Neural crest cell (in vitro differentiated cells): ENCODE results near the gene TP73. TPM values are rescaled to one million over a fixed set of nuclear protein-coding genes. Genes with fewer than 3 reads are reported as not detected.

Experiments used
- DNase-seq: peaks from one replicate; pipeline ENCODE4 v3.0.0; 2021; ENCODE audit warnings: low read depth, mixed read lengths, low spot score
- H3K27ac Mint-ChIP-seq: one replicate; pipeline ENCODE4 v1.8.0; 2021; ENCODE audit warnings: mild to moderate bottlenecking, mixed read lengths; ENCODE audit not compliant: unreplicated experiment
- H3K27me3 Mint-ChIP-seq: 2 replicates; pipeline ENCODE4 v1.8.0; 2021; ENCODE audit warnings: low read depth, mild to moderate bottlenecking, mixed read lengths
- H3K36me3 Mint-ChIP-seq: 2 replicates; pipeline ENCODE4 v1.8.0; 2021; ENCODE audit warnings: low read depth, mild to moderate bottlenecking, mixed read lengths
- H3K4me1 Mint-ChIP-seq: 2 replicates; pipeline ENCODE4 v1.8.0; 2021; ENCODE audit warnings: mixed read lengths
- H3K4me3 Mint-ChIP-seq: one replicate; pipeline ENCODE4 v1.8.0; 2021; ENCODE audit warnings: mild to moderate bottlenecking, mixed read lengths
- H3K9me3 Mint-ChIP-seq: 2 replicates; pipeline ENCODE4 v1.8.0; 2021; ENCODE audit warnings: mixed read lengths
- total RNA-seq: library from RNA; stranded (reverse); gene quantifications from 2 replicates; pipeline ENCODE4 v1.2.1, GENCODE V29; 2021
- TF ChIP-seq, protein P1 (sequence below): fragments of 200-600 bp; sonication (generic); conservative IDR thresholded peaks from 2 replicates; pipeline ENCODE4 v1.5.0; 2021; ENCODE audit warnings: antibody characterized with exemption, mild to moderate bottlenecking

The TP73 gene
- total RNA-seq, 1 donor from 2014 or later, result 1.5 TPM

DNA sequence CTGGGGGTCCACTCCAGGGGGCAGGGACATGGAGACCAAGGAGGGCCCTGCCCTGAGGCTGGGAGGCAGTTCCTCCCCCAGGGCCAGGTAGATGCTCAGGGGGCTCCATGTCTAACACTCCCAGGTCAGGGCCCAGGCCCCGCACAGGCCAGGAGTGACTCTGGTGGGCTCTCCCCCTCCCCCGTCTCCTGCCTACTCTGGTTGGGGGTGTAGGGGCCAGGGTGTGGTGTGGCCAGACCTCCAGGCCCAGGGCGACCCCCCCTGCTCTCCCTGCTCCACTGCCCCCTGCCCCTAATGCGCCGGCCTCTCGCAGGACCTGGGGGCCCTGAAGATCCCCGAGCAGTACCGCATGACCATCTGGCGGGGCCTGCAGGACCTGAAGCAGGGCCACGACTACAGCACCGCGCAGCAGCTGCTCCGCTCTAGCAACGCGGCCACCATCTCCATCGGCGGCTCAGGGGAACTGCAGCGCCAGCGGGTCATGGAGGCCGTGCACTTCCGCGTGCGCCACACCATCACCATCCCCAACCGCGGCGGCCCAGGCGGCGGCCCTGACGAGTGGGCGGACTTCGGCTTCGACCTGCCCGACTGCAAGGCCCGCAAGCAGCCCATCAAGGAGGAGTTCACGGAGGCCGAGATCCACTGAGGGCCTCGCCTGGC is 80.2 kb downstream of the TP73 start:
- H3K27ac Mint-ChIP-seq, result no peak overlapping the region
- no peak for DNase-seq
- no peaks in the 10 kb centered on the region for H3K36me3 Mint-ChIP-seq
- H3K27me3 Mint-ChIP-seq, result no peaks in the 10 kb centered on the region
- no peaks in the 10 kb centered on the region for H3K9me3 Mint-ChIP-seq
- H3K4me1 Mint-ChIP-seq, result peaks cover 9% of the 10 kb centered on the region
- TF ChIP-seq, protein P1, sequence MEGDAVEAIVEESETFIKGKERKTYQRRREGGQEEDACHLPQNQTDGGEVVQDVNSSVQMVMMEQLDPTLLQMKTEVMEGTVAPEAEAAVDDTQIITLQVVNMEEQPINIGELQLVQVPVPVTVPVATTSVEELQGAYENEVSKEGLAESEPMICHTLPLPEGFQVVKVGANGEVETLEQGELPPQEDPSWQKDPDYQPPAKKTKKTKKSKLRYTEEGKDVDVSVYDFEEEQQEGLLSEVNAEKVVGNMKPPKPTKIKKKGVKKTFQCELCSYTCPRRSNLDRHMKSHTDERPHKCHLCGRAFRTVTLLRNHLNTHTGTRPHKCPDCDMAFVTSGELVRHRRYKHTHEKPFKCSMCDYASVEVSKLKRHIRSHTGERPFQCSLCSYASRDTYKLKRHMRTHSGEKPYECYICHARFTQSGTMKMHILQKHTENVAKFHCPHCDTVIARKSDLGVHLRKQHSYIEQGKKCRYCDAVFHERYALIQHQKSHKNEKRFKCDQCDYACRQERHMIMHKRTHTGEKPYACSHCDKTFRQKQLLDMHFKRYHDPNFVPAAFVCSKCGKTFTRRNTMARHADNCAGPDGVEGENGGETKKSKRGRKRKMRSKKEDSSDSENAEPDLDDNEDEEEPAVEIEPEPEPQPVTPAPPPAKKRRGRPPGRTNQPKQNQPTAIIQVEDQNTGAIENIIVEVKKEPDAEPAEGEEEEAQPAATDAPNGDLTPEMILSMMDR, result no peak
- H3K4me3 Mint-ChIP-seq, result no peak overlapping the region

- Mint-ChIP-seq H3K4me3 (peak overlapping the region; percentile 34), H3K9me3 (no peaks in the 10 kb centered on the region), H3K4me1 (peaks cover 9% of the 10 kb centered on the region), H3K36me3 (no peaks in the 10 kb centered on the region), H3K27me3 (no peaks in the 10 kb centered on the region), H3K27ac (no peak overlapping the region)
- no peak for DNase-seq
- TF ChIP-seq, protein P1, result no peak
Observed at GRCh38 chr1:3733094-3733882, 81.0 kb downstream of the TP73 start.

- no peaks in the 10 kb centered on the region for H3K36me3 Mint-ChIP-seq
- H3K4me1 Mint-ChIP-seq, result peaks cover 9% of the 10 kb centered on the region
- H3K27me3 Mint-ChIP-seq, result no peaks in the 10 kb centered on the region
- H3K9me3 Mint-ChIP-seq, result no peaks in the 10 kb centered on the region
- H3K27ac Mint-ChIP-seq, result no peak overlapping the region
- no peak for DNase-seq
- TF ChIP-seq, protein P1, result no peak
- H3K4me3 Mint-ChIP-seq, result peak overlapping the region; percentile 34
Observed at GRCh38 chr1:3733883-3734589, 81.7 kb downstream of the TP73 start.

DNA sequence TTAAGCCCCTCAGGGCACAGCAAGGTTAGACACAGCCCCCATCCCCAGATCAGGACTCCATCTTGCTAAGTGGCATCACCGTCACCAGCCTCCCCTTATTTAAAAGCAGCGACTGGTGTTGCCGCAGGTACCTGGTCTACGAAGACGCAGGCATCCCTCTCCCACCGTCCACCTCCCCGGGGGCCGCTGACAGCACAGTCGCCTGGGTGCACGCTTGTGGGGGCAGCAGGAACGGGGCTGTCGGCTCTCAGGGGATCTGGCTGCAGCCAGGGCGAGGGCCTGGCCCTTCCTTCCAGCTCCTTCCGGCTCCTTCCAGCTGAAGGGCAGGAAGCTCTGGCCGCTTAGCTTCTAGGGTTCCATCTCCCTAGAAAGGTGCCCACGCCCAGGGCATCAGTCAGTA is 82.3 kb downstream of the TP73 start:
- Mint-ChIP-seq H3K27ac (no peak overlapping the region), H3K4me3 (no peak overlapping the region), H3K9me3 (no peaks in the 10 kb centered on the region), H3K36me3 (no peaks in the 10 kb centered on the region), H3K4me1 (peaks cover 9% of the 10 kb centered on the region), H3K27me3 (no peaks in the 10 kb centered on the region)
- TF ChIP-seq, protein P1, result no peak
- DNase-seq, result no peak

DNA sequence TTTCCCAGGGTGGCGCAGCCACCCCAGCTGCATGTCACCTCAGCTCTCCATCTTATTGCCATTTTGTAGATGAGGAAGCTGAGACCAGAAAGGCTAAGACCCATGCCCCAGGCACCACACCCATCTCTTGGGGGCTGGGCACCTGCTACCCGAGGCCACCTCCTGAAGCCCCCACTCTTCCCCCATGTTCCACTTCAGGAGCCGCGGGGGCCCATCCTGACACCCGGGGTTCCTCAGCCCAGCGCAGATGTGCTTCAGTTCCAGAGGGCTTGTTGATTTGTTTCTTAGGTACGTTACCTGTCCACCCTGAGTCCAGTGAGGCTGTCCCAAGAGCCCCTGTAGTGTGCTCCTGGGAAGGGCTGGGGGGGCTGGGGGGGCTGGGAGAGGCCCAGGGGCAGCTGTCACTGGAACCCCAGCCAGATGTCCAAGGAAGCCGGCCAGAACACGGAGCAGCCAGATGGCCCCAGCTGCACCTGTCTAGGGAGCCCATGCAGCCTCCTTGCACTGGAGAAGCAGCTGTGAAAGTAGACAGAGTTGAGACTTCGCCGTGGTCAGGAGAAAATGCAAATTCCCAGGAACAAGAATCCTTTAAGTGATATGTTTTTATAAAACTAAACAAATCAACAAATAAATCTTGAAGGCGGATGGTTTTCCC is 82.8 kb downstream of the TP73 start:
- H3K27ac Mint-ChIP-seq, result no peak overlapping the region
- DNase-seq, result no peak
- no peaks in the 10 kb centered on the region for H3K9me3 Mint-ChIP-seq
- TF ChIP-seq, protein P1, result no peak
- no peaks in the 10 kb centered on the region for H3K36me3 Mint-ChIP-seq
- no peaks in the 10 kb centered on the region for H3K27me3 Mint-ChIP-seq
- H3K4me3 Mint-ChIP-seq, result no peak overlapping the region
- peaks cover 9% of the 10 kb centered on the region for H3K4me1 Mint-ChIP-seq
